Lower leg skin (tissue), 3 donors: ENCODE measurements around the gene VDR.

Source experiments
- CTCF ChIP-seq, 3 donors: fragments of 450-650 bp; IDR thresholded peaks; one replicate each; pipeline ENCODE4 v1.5.1; 2016; ENCODE audit warnings: antibody characterized with exemption in 3 of 3, mild to moderate bottlenecking in 3 of 3, moderate library complexity in 2 of 3
- POLR2A ChIP-seq, 2 donors: fragments of 450-650 bp; IDR thresholded peaks; one replicate each; pipeline ENCODE4 v1.6.1; 2016 to 2017; ENCODE audit warnings: antibody characterized with exemption in 2 of 2, mild to moderate bottlenecking in 1 of 2, moderate library complexity in 1 of 2

- no peak for TF ChIP-seq CTCF (IDR thresholded peaks at IDR 0.05)
- TF ChIP-seq POLR2A (IDR thresholded peaks at IDR 0.05): no peak
Measured at GRCh38 chr12:47794679-47795078, 110.1 kb downstream of the VDR start.
